GM12873 (cell line): ENCODE measurements around the gene CCDC112.

Experiments used
- TF ChIP-seq, protein P1 (sequence below): IDR thresholded peaks from 2 replicates; pipeline ENCODE4 v1.5.1; 2012; ENCODE audit warnings: low read depth, mild to moderate bottlenecking, moderate library complexity, low read length, control low read depth; ENCODE audit not compliant: insufficient read depth; ENCODE audit errors: missing control alignments

Gene CCDC112

DNA sequence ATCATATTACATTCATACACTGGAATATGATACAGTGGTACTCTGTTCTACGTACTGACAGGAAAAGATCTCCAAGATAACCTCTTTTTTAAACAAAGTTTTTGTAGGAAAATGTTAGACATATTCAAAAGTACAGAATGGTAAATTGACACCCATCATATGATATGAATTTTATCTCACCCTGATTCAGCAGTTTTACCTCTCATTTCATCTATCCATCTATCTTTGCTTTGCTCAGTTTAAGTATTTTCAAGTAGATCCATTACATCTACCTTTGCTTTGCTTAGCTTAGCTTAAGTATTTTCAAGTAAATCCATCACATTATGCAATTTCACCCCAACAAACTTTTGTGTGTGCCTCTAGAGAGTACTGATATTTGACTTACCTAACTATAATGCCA, 14.3 kb downstream of the CCDC112 start:
- TF ChIP-seq, protein P1, sequence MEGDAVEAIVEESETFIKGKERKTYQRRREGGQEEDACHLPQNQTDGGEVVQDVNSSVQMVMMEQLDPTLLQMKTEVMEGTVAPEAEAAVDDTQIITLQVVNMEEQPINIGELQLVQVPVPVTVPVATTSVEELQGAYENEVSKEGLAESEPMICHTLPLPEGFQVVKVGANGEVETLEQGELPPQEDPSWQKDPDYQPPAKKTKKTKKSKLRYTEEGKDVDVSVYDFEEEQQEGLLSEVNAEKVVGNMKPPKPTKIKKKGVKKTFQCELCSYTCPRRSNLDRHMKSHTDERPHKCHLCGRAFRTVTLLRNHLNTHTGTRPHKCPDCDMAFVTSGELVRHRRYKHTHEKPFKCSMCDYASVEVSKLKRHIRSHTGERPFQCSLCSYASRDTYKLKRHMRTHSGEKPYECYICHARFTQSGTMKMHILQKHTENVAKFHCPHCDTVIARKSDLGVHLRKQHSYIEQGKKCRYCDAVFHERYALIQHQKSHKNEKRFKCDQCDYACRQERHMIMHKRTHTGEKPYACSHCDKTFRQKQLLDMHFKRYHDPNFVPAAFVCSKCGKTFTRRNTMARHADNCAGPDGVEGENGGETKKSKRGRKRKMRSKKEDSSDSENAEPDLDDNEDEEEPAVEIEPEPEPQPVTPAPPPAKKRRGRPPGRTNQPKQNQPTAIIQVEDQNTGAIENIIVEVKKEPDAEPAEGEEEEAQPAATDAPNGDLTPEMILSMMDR = no peak

- TF ChIP-seq, protein P1 = no peak
Observed at GRCh38 chr5:115274584-115274983, 21.9 kb downstream of the CCDC112 start.

DNA sequence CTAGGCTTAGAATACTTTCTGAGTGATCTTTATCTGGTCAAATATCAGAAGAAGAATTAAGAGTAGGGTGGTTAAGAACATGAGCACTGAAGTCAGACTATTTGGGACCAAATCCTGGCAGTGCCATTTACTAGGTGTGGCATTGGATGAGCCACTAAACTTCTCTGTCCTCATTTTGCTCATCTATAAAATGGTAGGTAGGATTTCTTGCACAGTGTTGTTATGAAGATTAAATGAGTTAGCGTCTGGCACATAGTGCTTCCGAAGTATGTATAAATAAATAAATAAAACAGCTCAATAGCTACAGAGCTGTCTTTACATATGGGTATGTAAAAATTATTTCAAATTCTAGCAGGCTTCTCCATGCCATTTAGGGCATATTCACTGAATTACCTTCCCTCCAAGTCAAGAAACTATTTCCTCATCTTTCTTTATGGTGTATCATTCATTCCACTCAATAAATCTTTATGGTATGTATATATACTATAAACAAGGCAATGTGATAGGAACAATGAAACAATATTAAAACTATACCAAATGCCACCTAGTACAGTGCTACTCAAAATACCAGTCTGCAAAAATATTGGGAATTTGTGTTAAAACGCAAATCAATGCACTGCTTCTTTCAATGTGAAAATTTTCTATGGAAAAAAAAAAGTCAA, 24.0 kb downstream of the CCDC112 start:
- TF ChIP-seq, protein P1 = no peak

DNA sequence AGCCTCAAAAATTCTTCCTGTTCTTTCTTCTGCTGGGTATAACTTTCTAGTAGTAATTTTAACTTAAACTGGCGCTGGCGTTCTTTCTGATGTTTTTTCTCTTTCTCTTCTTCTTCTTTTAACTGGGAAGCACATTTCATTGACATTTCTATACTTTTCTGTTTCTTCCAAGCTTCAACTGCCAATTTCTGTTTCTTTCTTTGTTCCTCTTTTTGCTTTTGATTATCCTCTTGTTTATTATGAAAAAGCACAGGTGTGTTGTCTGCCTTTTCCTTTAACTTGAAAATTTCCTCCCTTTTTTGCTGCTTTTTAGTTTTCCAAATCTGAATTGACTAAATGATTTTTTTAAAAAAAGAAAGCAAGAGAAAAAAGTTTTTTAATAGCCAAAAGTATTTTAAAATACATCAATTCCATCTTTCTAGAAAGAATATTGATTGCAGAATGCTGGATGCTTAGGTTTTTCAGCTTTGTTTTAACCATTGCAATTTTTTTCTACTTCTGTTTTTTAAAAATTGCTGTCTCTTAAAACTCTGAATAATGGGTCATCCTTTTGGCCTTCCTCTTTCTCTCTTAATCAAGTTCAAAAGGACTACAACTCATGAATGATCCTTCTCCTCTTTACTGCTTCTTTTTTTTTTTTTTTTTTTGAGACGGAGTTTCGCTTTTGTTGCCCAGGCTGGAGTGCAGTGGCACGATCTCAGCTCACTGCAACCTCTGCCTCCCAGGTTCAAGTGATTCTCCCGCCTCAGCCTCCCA, 25.0 kb downstream of the CCDC112 start:
- TF ChIP-seq, protein P1 = no peak

GRCh38 chr5:115267617-115268016, 28.8 kb downstream of the CCDC112 start:
- TF ChIP-seq, protein P1 = no peak

- TF ChIP-seq, protein P1 = no peak
Observed at GRCh38 chr5:115265220-115265619, 31.2 kb downstream of the CCDC112 start.

- TF ChIP-seq, protein P1 = no peak
Observed at GRCh38 chr5:115264786-115265185, 31.7 kb downstream of the CCDC112 start.
